Neuronal stem cell (in vitro differentiated cells): ENCODE measurements around the gene ALDH3B1.

Experiments used
- DNase-seq: peaks from one replicate; pipeline ENCODE4 v3.0.0-alpha.2; 2013; ENCODE audit warnings: low spot score
- H2AFZ ChIP-seq: one replicate; pipeline ENCODE4 v1.6.1; 2013; ENCODE audit warnings: mild to moderate bottlenecking, low read length, inconsistent platforms
- H2AK5ac ChIP-seq: 2 replicates; pipeline ENCODE4 v1.6.1; 2013; ENCODE audit warnings: low read depth, mild to moderate bottlenecking, inconsistent platforms, low read length, moderate library complexity, mixed read lengths
- H2BK120ac ChIP-seq: 2 replicates; pipeline ENCODE4 v1.6.1; 2013; ENCODE audit warnings: low read depth, mild to moderate bottlenecking, inconsistent platforms, low read length, moderate library complexity, mixed read lengths
- H2BK12ac ChIP-seq: one replicate; pipeline ENCODE4 v1.6.1; 2013; ENCODE audit warnings: low read length, inconsistent platforms
- H2BK15ac ChIP-seq: 2 replicates; pipeline ENCODE4 v1.6.1; 2013; ENCODE audit warnings: mild to moderate bottlenecking, low read length, inconsistent platforms, mixed read lengths
- H2BK5ac ChIP-seq: one replicate; pipeline ENCODE4 v1.6.1; 2013; ENCODE audit warnings: inconsistent platforms, mild to moderate bottlenecking, low read length, moderate library complexity
- H3K14ac ChIP-seq: one replicate; pipeline ENCODE4 v1.6.1; 2013; ENCODE audit warnings: low read length, inconsistent platforms
- H3K18ac ChIP-seq: 2 replicates; pipeline ENCODE4 v1.6.1; 2013; ENCODE audit warnings: low read length, inconsistent platforms
- H3K23ac ChIP-seq: 2 replicates; pipeline ENCODE4 v1.6.1; 2013; ENCODE audit warnings: low read depth, mild to moderate bottlenecking, mixed read lengths, low read length, inconsistent platforms; ENCODE audit not compliant: poor library complexity
- H3K27ac ChIP-seq: replicated peaks from 3 replicates; pipeline ENCODE4 v1.5.1; 2013; ENCODE audit warnings: low read length, inconsistent platforms
- H3K27me3 ChIP-seq, 3 experiments: 2 replicates each; pipeline ENCODE4 v1.6.1; 2013; ENCODE audit warnings: low read length in 3 of 3, mild to moderate bottlenecking in 2 of 3, inconsistent platforms in 1 of 3, low read depth in 1 of 3, mixed read lengths in 1 of 3, moderate library complexity in 1 of 3; ENCODE audit not compliant: control insufficient read depth in 3 of 3, insufficient read depth in 3 of 3
- H3K36me3 ChIP-seq, 2 donors: replicated peaks in 1 of 2; 2 replicates each; pipeline ENCODE4 v1.6.1; 2013; ENCODE audit warnings: low read length in 2 of 2; ENCODE audit not compliant: control insufficient read depth in 2 of 2, insufficient read depth in 2 of 2
- H3K4ac ChIP-seq: 2 replicates; pipeline ENCODE4 v1.6.1; 2013; ENCODE audit warnings: inconsistent platforms, mild to moderate bottlenecking, low read length, moderate library complexity
- H3K4me1 ChIP-seq, 2 donors: 1 replicate in 1 of 2; 2 replicates in 1 of 2; pipeline ENCODE4 v1.6.1; 2013; ENCODE audit warnings: low read length in 2 of 2, low read depth in 1 of 2; ENCODE audit not compliant: control insufficient read depth in 2 of 2, insufficient read depth in 1 of 2
- H3K4me2 ChIP-seq: one replicate; pipeline ENCODE4 v1.6.1; 2013; ENCODE audit warnings: mild to moderate bottlenecking, low read length, inconsistent platforms; ENCODE audit not compliant: insufficient read depth, poor library complexity, severe bottlenecking
- H3K4me3 ChIP-seq, 2 donors: 2 replicates each; pipeline ENCODE4 v1.5.1; 2013; ENCODE audit warnings: low read length in 2 of 2, mild to moderate bottlenecking in 2 of 2, inconsistent platforms in 1 of 2, moderate library complexity in 1 of 2
- H3K79me1 ChIP-seq: one replicate; pipeline ENCODE4 v1.6.1; 2013; ENCODE audit warnings: low read depth, mild to moderate bottlenecking, inconsistent platforms, low read length, moderate library complexity
- H3K9ac ChIP-seq: one replicate; pipeline ENCODE4 v1.6.1; 2013; ENCODE audit warnings: mild to moderate bottlenecking, low read depth, low read length, inconsistent platforms; ENCODE audit not compliant: poor library complexity
- H3K9me3 ChIP-seq, 2 donors: replicated peaks in 1 of 2; 2 replicates each; pipeline versions ENCODE3 to v1.6.1; 2013; ENCODE audit warnings: low read length in 2 of 2, mild to moderate bottlenecking in 2 of 2, inconsistent platforms in 1 of 2, low read depth in 1 of 2, mixed read lengths in 1 of 2, moderate library complexity in 1 of 2; ENCODE audit not compliant: control insufficient read depth in 2 of 2, insufficient read depth in 1 of 2
- H4K8ac ChIP-seq: one replicate; pipeline ENCODE4 v1.6.1; 2013; ENCODE audit warnings: low read depth, mild to moderate bottlenecking, inconsistent platforms, low read length, moderate library complexity
- H4K91ac ChIP-seq: one replicate; pipeline ENCODE4 v1.6.1; 2013; ENCODE audit warnings: low read length, low read depth, mild to moderate bottlenecking, inconsistent platforms; ENCODE audit not compliant: poor library complexity
- WGBS, 2 donors: extraction: QIAGEN DNeasy Blood & Tissue Kit; methylation state at CpG; one replicate each; pipeline ENCODE4 v1.1.7; 2013; ENCODE audit warnings: missing lambda C conversion rate in 2 of 2, mixed read lengths in 1 of 2; ENCODE audit not compliant: insufficient read length in 2 of 2, insufficient replicate concordance in 1 of 2; ENCODE audit errors: extremely low coverage in 2 of 2; 5-methylcytosine and 5-hydroxymethylcytosine counted together

ALDH3B1 gene

DNA sequence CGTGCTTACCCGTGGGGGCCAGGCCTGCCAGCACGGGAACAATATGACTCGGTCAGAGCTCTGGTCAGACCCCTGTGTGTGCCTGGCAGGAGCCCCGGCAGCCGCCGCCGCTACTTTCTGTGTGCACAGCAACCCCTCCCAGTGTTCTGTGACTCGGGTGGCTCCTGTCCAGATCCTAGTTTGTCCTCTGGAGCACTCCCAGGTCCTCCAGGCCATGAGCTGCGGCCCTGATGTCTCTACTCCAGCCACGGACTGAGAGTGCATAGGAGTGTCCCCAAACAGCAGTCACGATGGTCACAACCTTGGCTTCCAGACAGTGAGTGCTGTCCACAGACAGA lies 23.6 kb downstream of the ALDH3B1 start:
- no peak overlapping the region for H2AFZ ChIP-seq
- no peak overlapping the region for H3K4me3 ChIP-seq
- H4K91ac ChIP-seq: no peak overlapping the region
- no peak overlapping the region for H2AK5ac ChIP-seq
- H3K27me3 ChIP-seq: no peaks in the 10 kb centered on the region
- H2BK12ac ChIP-seq: no peak overlapping the region
- peak overlapping the region; percentile 13 for H2BK5ac ChIP-seq
- H2BK15ac ChIP-seq: no peak overlapping the region
- no CpG with 5 or more reads among the region's 12 CpGs for WGBS, 2 donors
- peaks cover 19 to 26% of the 10 kb centered on the region in 2 donors for H3K4me1 ChIP-seq
- peaks cover 20% of the 10 kb centered on the region for H3K79me1 ChIP-seq
- H3K36me3 ChIP-seq: peaks cover 26 to 42% of the 10 kb centered on the region in 2 donors
- no peak overlapping the region for H3K9ac ChIP-seq
- H3K4me2 ChIP-seq: no peak overlapping the region
- no peak overlapping the region for H3K27ac ChIP-seq
- H3K18ac ChIP-seq: no peak overlapping the region
- no peak overlapping the region for H3K23ac ChIP-seq
- no peak for DNase-seq
- H3K9me3 ChIP-seq: peaks cover 0 to 6% of the 10 kb centered on the region in 2 donors
- H4K8ac ChIP-seq: no peak overlapping the region
- H3K4ac ChIP-seq: no peak overlapping the region
- H3K14ac ChIP-seq: no peak overlapping the region
- H2BK120ac ChIP-seq: no peak overlapping the region

DNA sequence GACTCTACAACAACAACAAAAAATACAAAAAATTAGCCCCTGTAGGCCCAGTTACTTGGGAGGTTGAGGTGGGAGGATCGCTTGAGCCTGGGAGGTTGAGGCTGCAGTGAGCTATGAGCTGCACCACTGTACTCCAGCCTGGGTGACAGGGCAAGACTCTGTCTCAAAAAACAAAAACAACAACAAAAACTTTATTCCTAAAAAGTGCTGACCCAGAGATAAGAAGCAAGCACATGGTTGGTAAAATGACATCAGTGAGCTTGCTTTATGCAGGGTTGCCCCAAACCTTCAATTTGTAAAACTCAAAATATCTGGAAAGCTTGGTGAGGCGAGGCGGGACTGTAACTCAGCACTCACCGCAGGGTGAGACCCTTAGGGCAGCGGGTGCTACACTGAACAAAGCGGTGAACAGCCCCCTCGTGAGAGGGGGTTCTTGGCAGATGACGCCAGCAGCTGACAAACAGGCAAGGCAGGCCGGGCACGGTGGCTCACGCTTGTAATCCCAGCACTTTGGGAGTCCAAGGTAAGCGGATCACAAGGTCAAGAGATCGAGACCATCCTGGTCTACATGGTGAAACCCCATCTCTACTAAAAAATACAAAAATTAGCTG lies 25.2 kb downstream of the ALDH3B1 start:
- Histone ChIP-seq H3K9me3 (no peaks in the 10 kb centered on the region), H3K27me3 (no peaks in the 10 kb centered on the region), H3K9ac (no peak overlapping the region), H2BK120ac (no peak overlapping the region), H4K91ac (no peak overlapping the region), H2AK5ac (no peak overlapping the region), H2AFZ (no peak overlapping the region), H2BK15ac (no peak overlapping the region), H3K18ac (no peak overlapping the region), H3K27ac (no peak overlapping the region), H3K4me2 (no peak overlapping the region), H3K36me3 (peaks cover 26 to 42% of the 10 kb centered on the region in 2 donors), H2BK12ac (no peak overlapping the region), H4K8ac (no peak overlapping the region), H3K4ac (no peak overlapping the region), H3K79me1 (peaks cover 17% of the 10 kb centered on the region), H3K4me3 (no peak overlapping the region), H3K23ac (no peak overlapping the region), H3K4me1 (peaks cover 22 to 29% of the 10 kb centered on the region in 2 donors), H2BK5ac (no peak overlapping the region), H3K14ac (no peak overlapping the region)
- no CpG with 5 or more reads among the region's 13 CpGs for WGBS, 2 donors
- no peak for DNase-seq

DNA sequence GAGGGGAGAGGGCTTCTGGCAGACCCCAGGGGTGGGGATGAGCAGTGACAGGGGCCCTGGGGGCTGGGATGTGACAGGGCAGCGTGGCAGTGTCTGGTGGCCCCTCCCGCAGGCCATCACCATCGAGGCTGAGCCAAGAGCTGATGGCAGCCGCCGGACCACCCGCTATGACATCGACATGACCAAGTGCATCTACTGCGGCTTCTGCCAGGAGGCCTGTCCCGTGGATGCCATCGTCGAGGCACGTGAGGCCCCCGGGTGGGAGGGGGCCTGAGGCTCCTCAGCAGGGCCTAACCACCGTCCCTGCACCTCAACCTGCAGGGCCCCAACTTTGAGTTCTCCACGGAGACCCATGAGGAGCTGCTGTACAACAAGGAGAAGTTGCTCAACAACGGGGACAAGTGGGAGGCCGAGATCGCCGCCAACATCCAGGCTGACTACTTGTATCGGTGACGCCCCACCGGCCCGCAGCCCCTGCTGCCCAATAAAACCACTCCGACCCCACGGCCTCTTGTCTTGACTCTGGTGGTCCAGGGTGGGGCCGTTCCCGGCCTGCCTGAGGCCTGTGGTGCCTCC lies 26.1 kb downstream of the ALDH3B1 start:
- H2AFZ ChIP-seq: no peak overlapping the region
- no peak overlapping the region for H3K4me3 ChIP-seq
- peaks cover 26 to 42% of the 10 kb centered on the region in 2 donors for H3K36me3 ChIP-seq
- peak overlapping the region; percentile 17 for H4K8ac ChIP-seq
- no peak overlapping the region for H2BK120ac ChIP-seq
- no peak overlapping the region for H3K9ac ChIP-seq
- H3K27ac ChIP-seq: no peak overlapping the region
- no peak overlapping the region for H3K18ac ChIP-seq
- H3K14ac ChIP-seq: peak overlapping the region; percentile 38
- H2BK5ac ChIP-seq: no peak overlapping the region
- no CpG with 5 or more reads among the region's 27 CpGs for WGBS, 2 donors
- H2BK12ac ChIP-seq: no peak overlapping the region
- no peak overlapping the region for H3K4ac ChIP-seq
- H3K23ac ChIP-seq: no peak overlapping the region
- peaks cover 15% of the 10 kb centered on the region for H3K79me1 ChIP-seq
- H3K4me2 ChIP-seq: no peak overlapping the region
- no peaks in the 10 kb centered on the region for H3K9me3 ChIP-seq
- H2AK5ac ChIP-seq: no peak overlapping the region
- H3K4me1 ChIP-seq: peaks cover 20 to 31% of the 10 kb centered on the region in 2 donors
- no peak overlapping the region for H4K91ac ChIP-seq
- H2BK15ac ChIP-seq: no peak overlapping the region
- no peak for DNase-seq
- no peaks in the 10 kb centered on the region for H3K27me3 ChIP-seq

DNA sequence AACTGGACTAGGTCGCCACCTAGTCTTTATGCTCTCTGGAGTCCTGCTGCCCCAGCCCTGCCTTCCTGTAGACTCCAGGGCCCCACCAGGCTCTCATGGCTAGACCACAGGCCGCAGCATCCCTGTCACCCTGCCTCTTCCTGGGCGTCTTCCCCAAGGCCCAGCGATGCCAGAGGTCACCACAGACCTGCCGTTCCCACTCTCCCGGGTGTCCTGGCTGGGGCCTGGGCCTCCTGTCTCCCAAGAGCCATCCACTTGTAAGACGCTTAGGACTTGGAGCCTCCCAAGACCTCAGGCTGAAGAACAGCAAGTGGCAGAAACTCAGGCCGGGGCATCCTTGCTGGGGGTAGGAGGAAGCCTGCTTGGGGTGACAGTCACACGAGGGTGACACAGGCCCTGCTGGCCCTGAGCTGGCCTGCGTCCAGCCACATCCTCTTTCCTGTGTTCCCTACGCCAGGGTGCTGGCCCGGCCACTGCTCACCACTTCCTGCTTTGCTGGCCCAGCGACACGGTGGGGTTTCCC lies 26.7 kb downstream of the ALDH3B1 start:
- H3K14ac ChIP-seq: no peak overlapping the region
- no peak overlapping the region for H3K27ac ChIP-seq
- H3K79me1 ChIP-seq: peaks cover 11% of the 10 kb centered on the region
- H3K4me1 ChIP-seq: peaks cover 15 to 26% of the 10 kb centered on the region in 2 donors
- H2BK12ac ChIP-seq: peak overlapping the region; percentile 73
- no peaks in the 10 kb centered on the region for H3K9me3 ChIP-seq
- no peak for DNase-seq
- no peak overlapping the region for H3K9ac ChIP-seq
- WGBS, 2 donors: no CpG with 5 or more reads among the region's 14 CpGs
- H3K4me2 ChIP-seq: no peak overlapping the region
- no peak overlapping the region for H2AFZ ChIP-seq
- no peak overlapping the region for H2BK120ac ChIP-seq
- H2BK15ac ChIP-seq: no peak overlapping the region
- peak overlapping the region; percentile 82 for H2BK5ac ChIP-seq
- H4K8ac ChIP-seq: no peak overlapping the region
- no peak overlapping the region for H2AK5ac ChIP-seq
- H4K91ac ChIP-seq: no peak overlapping the region
- H3K18ac ChIP-seq: no peak overlapping the region
- H3K4ac ChIP-seq: no peak overlapping the region
- no peak overlapping the region for H3K4me3 ChIP-seq
- peaks cover 26 to 42% of the 10 kb centered on the region in 2 donors for H3K36me3 ChIP-seq
- peak overlapping the region; percentile 80 for H3K23ac ChIP-seq
- no peaks in the 10 kb centered on the region for H3K27me3 ChIP-seq
